KMS-11 (cell line): ENCODE measurements around the gene OPN1MW.
"Not testable (repeated sequence)": the region's sequence is repeated elsewhere in the genome, so short reads cannot be mapped to it uniquely, and the experiment has no call there.

Experiments
- H2AFZ ChIP-seq: fragments of 200-600 bp; sonication (generic); 2 replicates; pipeline ENCODE4 v1.6.1; 2016; ENCODE audit warnings: antibody characterized with exemption, mixed run types, low read depth
- H3K27ac ChIP-seq: fragments of 200-600 bp; sonication (generic); 2 replicates; pipeline ENCODE4 v1.6.1; 2016; ENCODE audit warnings: mild to moderate bottlenecking, mixed run types
- H3K27me3 ChIP-seq: fragments of 200-600 bp; sonication (generic); 2 replicates; pipeline ENCODE4 v1.6.1; 2017; ENCODE audit warnings: mild to moderate bottlenecking, low read depth, mixed run types, moderate library complexity; ENCODE audit not compliant: insufficient read depth
- H3K36me3 ChIP-seq: fragments of 200-600 bp; sonication (generic); 2 replicates; pipeline ENCODE4 v1.6.1; 2017; ENCODE audit warnings: mild to moderate bottlenecking, mixed run types; ENCODE audit not compliant: insufficient read depth
- H3K4me1 ChIP-seq: fragments of 200-600 bp; sonication (generic); 2 replicates; pipeline ENCODE4 v1.6.1; 2016; ENCODE audit warnings: mild to moderate bottlenecking, low read depth, mixed run types; ENCODE audit not compliant: poor library complexity, severe bottlenecking
- H3K4me2 ChIP-seq: fragments of 200-600 bp; sonication (generic); 2 replicates; pipeline ENCODE4 v1.7.0; 2016; ENCODE audit warnings: mild to moderate bottlenecking, mixed run types
- H3K4me3 ChIP-seq: fragments of 200-600 bp; sonication (generic); IDR thresholded peaks from 2 replicates; pipeline ENCODE4 v1.6.1; 2017; ENCODE audit warnings: low read depth, low read length, mixed read lengths; ENCODE audit not compliant: insufficient read depth
- H3K79me2 ChIP-seq: fragments of 200-600 bp; sonication (generic); 2 replicates; pipeline ENCODE4 v1.6.1; 2016; ENCODE audit warnings: low read depth, mixed run types; ENCODE audit not compliant: insufficient read depth
- H3K9ac ChIP-seq: fragments of 200-600 bp; sonication (generic); 2 replicates; pipeline ENCODE4 v1.6.1; 2016; ENCODE audit warnings: mild to moderate bottlenecking, mixed run types
- H4K20me1 ChIP-seq: fragments of 200-600 bp; sonication (generic); 2 replicates; pipeline ENCODE4 v1.6.1; 2016; ENCODE audit warnings: mild to moderate bottlenecking, mixed run types; ENCODE audit not compliant: insufficient read depth
- CTCF ChIP-seq: fragments of 200-600 bp; sonication (generic); conservative IDR thresholded peaks from 2 replicates; pipeline ENCODE4 v1.6.1; 2017; ENCODE audit warnings: low read depth, mild to moderate bottlenecking, antibody characterized with exemption, low read length, moderate library complexity, mixed read lengths

Gene OPN1MW

GRCh38 chrX:154140742-154141141, 41.7 kb upstream of the OPN1MW start:
- H2AFZ ChIP-seq, result no peak overlapping the region
- H3K27me3 ChIP-seq, result peaks cover 23% of the 10 kb centered on the region; the same call in 1 of the 2 replicates
- no peaks in the 10 kb centered on the region for H3K36me3 ChIP-seq
- H3K79me2 ChIP-seq, result no peaks in the 10 kb centered on the region
- no peak overlapping the region for H3K4me2 ChIP-seq
- no peak overlapping the region for H3K4me3 ChIP-seq
- H3K27ac ChIP-seq, result no peak overlapping the region
- no peaks in the 10 kb centered on the region for H4K20me1 ChIP-seq
- no peaks in the 10 kb centered on the region for H3K4me1 ChIP-seq
- TF ChIP-seq CTCF, result no peak
- H3K9ac ChIP-seq, result no peak overlapping the region

GRCh38 chrX:154142386-154142785, 40.0 kb upstream of the OPN1MW start:
- no peak for TF ChIP-seq CTCF

GRCh38 chrX:154142950-154143745, 39.2 kb upstream of the OPN1MW start:
- H3K27ac ChIP-seq, result no peak overlapping the region
- H3K9ac ChIP-seq, result no peak overlapping the region
- TF ChIP-seq CTCF, result no peak
- peaks cover 17% of the 10 kb centered on the region; the same call in 1 of the 2 replicates for H3K27me3 ChIP-seq
- H3K4me2 ChIP-seq, result no peak overlapping the region
- no peaks in the 10 kb centered on the region for H3K4me1 ChIP-seq
- H4K20me1 ChIP-seq, result no peaks in the 10 kb centered on the region
- no peaks in the 10 kb centered on the region for H3K36me3 ChIP-seq
- H2AFZ ChIP-seq, result no peak overlapping the region
- no peaks in the 10 kb centered on the region for H3K79me2 ChIP-seq
- H3K4me3 ChIP-seq, result no peak overlapping the region

More at GRCh38 chrX:154142386-154142785, 40.0 kb upstream of the OPN1MW start:
- H3K27ac ChIP-seq, result no peak overlapping the region
- H2AFZ ChIP-seq, result no peak overlapping the region
- H3K79me2 ChIP-seq, result no peaks in the 10 kb centered on the region
- no peaks in the 10 kb centered on the region for H3K4me1 ChIP-seq
- H3K36me3 ChIP-seq, result no peaks in the 10 kb centered on the region
- H3K4me3 ChIP-seq, result no peak overlapping the region
- peaks cover 17% of the 10 kb centered on the region; the same call in 1 of the 2 replicates for H3K27me3 ChIP-seq
- H3K9ac ChIP-seq, result no peak overlapping the region
- H3K4me2 ChIP-seq, result no peak overlapping the region
- H4K20me1 ChIP-seq, result no peaks in the 10 kb centered on the region

DNA sequence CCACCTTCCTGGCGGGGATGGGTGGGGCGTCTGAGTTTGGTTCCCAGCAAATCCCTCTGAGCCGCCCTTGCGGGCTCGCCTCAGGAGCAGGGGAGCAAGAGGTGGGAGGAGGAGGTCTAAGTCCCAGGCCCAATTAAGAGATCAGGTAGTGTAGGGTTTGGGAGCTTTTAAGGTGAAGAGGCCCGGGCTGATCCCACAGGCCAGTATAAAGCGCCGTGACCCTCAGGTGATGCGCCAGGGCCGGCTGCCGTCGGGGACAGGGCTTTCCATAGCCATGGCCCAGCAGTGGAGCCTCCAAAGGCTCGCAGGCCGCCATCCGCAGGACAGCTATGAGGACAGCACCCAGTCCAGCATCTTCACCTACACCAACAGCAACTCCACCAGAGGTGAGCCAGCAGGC, 38.4 kb upstream of the OPN1MW start, which contains the start of gene OPN1LW:
TSS of gene OPN1LW (plus strand) at position 234 of the 400 bp plus-strand sequence. CDS start at position 275, 41 bp downstream.
- H2AFZ ChIP-seq, H3K36me3 ChIP-seq, H3K4me2 ChIP-seq, H3K79me2 ChIP-seq, H3K9ac ChIP-seq, H3K4me1 ChIP-seq, H3K27ac ChIP-seq, H3K4me3 ChIP-seq, H4K20me1 ChIP-seq: not testable (repeated sequence)
- H3K27me3 ChIP-seq, result peaks cover 10% of the 10 kb centered on the region; the same call in 1 of the 2 replicates

GRCh38 chrX:154151030-154151429, 31.4 kb upstream of the OPN1MW start:
- not testable (repeated sequence) for H2AFZ ChIP-seq, H3K4me3 ChIP-seq, H3K4me1 ChIP-seq, H3K9ac ChIP-seq, H3K79me2 ChIP-seq, H3K27ac ChIP-seq, H3K4me2 ChIP-seq, H4K20me1 ChIP-seq, H3K27me3 ChIP-seq, H3K36me3 ChIP-seq

DNA sequence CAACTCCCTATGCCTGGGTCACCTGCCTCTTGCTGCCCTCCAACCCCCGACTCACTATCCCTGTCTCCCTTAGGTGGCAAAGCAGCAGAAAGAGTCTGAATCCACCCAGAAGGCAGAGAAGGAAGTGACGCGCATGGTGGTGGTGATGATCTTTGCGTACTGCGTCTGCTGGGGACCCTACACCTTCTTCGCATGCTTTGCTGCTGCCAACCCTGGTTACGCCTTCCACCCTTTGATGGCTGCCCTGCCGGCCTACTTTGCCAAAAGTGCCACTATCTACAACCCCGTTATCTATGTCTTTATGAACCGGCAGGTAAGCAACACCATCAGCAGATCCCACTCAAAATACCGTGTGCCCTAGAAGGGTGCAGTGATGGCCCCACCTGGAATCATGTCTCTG, 26.2 kb upstream of the OPN1MW start:
- H2AFZ ChIP-seq, H3K4me3 ChIP-seq, H3K4me2 ChIP-seq, H4K20me1 ChIP-seq, H3K4me1 ChIP-seq, H3K27me3 ChIP-seq, H3K79me2 ChIP-seq, H3K27ac ChIP-seq, H3K9ac ChIP-seq, H3K36me3 ChIP-seq: not testable (repeated sequence)

GRCh38 chrX:154157207-154157606, 25.2 kb upstream of the OPN1MW start:
- not testable (repeated sequence) for H3K79me2 ChIP-seq, H3K27ac ChIP-seq, H3K4me2 ChIP-seq, H3K27me3 ChIP-seq, H3K9ac ChIP-seq, H3K4me1 ChIP-seq, H2AFZ ChIP-seq, H3K4me3 ChIP-seq, H4K20me1 ChIP-seq, H3K36me3 ChIP-seq

GRCh38 chrX:154159345-154159744, 23.1 kb upstream of the OPN1MW start:
- not testable (repeated sequence) for H3K4me2 ChIP-seq, H2AFZ ChIP-seq, H3K4me1 ChIP-seq, H4K20me1 ChIP-seq, H3K36me3 ChIP-seq, H3K27ac ChIP-seq, H3K4me3 ChIP-seq, H3K9ac ChIP-seq, H3K79me2 ChIP-seq, H3K27me3 ChIP-seq
